RPMI8226 (cell line): ENCODE results near the gene ETV4.
"Not testable (repeated sequence)": the region's sequence is repeated elsewhere in the genome, so short reads cannot be mapped to it uniquely, and the experiment has no call there.

Source experiments
- DNase-seq: peaks from one replicate; pipeline ENCODE4 v3.0.0-alpha.2; 2015

The ETV4 gene

GRCh38 chr17:43543300-43543699 is 2.8 kb downstream of the ETV4 start:
- DNase-seq: no peak

- no peak for DNase-seq
These were observed 3.3 kb downstream of the ETV4 start for GRCh38 chr17:43542859-43543258.

GRCh38 chr17:43540821-43541674 is 5.1 kb downstream of the ETV4 start:
- no peak for DNase-seq

GRCh38 chr17:43536236-43536992 is 9.7 kb downstream of the ETV4 start:
- DNase-seq: no peak

- DNase-seq: no peak
These were observed 11.2 kb downstream of the ETV4 start for GRCh38 chr17:43534909-43535308.

GRCh38 chr17:43533699-43534098 is 12.4 kb downstream of the ETV4 start:
- no peak for DNase-seq

GRCh38 chr17:43532581-43532980 is 13.6 kb downstream of the ETV4 start:
- DNase-seq: no peak

GRCh38 chr17:43531955-43532354 is 14.2 kb downstream of the ETV4 start:
- DNase-seq: no peak

- DNase-seq: no peak
These were observed 15.1 kb downstream of the ETV4 start for GRCh38 chr17:43531082-43531378.

GRCh38 chr17:43530288-43531081 is 15.7 kb downstream of the ETV4 start:
- DNase-seq: no peak

- DNase-seq: no peak
These were observed 16.2 kb downstream of the ETV4 start for GRCh38 chr17:43529947-43530287.

GRCh38 chr17:43528988-43529814 is 16.9 kb downstream of the ETV4 start:
- no peak for DNase-seq

GRCh38 chr17:43528319-43528987 is 17.7 kb downstream of the ETV4 start:
- no peak for DNase-seq

GRCh38 chr17:43526886-43527648 is 19.1 kb downstream of the ETV4 start:
- DNase-seq: no peak

- DNase-seq: no peak
These were observed 21.1 kb downstream of the ETV4 start for GRCh38 chr17:43524945-43525575.

GRCh38 chr17:43521389-43521788 is 24.8 kb downstream of the ETV4 start:
- no peak for DNase-seq

GRCh38 chr17:43517615-43518386 is 28.3 kb downstream of the ETV4 start:
- no peak for DNase-seq

GRCh38 chr17:43517161-43517560 is 29.0 kb downstream of the ETV4 start:
- no peak for DNase-seq

- DNase-seq: no peak
These were observed 30.5 kb downstream of the ETV4 start for GRCh38 chr17:43515656-43516055.

GRCh38 chr17:43511199-43511598 is 34.9 kb downstream of the ETV4 start:
- DNase-seq: not testable (repeated sequence)
